C4-2B (cell line): ENCODE measurements around the gene NPRL2.

Experiments used
- H3K27ac ChIP-seq: fragments of 450-650 bp; 2 replicates; pipeline ENCODE4 v1.5.1; 2017
- ZFX ChIP-seq: fragments of 450-650 bp; IDR thresholded peaks from 2 replicates; pipeline ENCODE4 v1.6.1; 2017
- TF ChIP-seq, protein P1 (sequence below): fragments of 450-650 bp; conservative IDR thresholded peaks from 2 replicates; pipeline ENCODE4 v1.5.1; 2017; ENCODE audit warnings: mild to moderate bottlenecking

The NPRL2 gene

GRCh38 chr3:50331364-50331907, 19.1 kb downstream of the NPRL2 start:
- TF ChIP-seq, protein P1, sequence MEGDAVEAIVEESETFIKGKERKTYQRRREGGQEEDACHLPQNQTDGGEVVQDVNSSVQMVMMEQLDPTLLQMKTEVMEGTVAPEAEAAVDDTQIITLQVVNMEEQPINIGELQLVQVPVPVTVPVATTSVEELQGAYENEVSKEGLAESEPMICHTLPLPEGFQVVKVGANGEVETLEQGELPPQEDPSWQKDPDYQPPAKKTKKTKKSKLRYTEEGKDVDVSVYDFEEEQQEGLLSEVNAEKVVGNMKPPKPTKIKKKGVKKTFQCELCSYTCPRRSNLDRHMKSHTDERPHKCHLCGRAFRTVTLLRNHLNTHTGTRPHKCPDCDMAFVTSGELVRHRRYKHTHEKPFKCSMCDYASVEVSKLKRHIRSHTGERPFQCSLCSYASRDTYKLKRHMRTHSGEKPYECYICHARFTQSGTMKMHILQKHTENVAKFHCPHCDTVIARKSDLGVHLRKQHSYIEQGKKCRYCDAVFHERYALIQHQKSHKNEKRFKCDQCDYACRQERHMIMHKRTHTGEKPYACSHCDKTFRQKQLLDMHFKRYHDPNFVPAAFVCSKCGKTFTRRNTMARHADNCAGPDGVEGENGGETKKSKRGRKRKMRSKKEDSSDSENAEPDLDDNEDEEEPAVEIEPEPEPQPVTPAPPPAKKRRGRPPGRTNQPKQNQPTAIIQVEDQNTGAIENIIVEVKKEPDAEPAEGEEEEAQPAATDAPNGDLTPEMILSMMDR = no peak
- no peak for TF ChIP-seq ZFX
- H3K27ac ChIP-seq = no peak overlapping the region

DNA sequence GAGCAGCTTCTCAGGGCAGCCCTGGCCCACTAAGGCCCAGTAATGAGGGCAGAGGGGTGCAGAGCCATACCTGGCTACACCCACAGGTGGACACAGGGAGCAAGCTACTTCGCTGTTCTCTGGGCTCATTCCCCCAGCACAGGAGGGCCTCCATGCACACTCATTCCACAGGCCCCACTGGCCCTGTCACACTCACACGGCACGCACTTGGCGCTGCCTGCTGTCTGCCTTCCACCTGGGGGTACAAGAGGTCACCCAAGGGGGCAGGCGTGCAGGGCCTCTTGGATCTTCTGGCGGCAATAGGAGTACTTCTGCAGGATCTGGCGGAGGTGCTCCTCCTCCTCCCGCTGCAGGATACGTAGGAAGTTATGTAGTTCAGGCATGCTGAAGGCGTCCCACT, 20.2 kb downstream of the NPRL2 start:
- TF ChIP-seq, protein P1 = no peak
- no peak for TF ChIP-seq ZFX
- H3K27ac ChIP-seq = no peak overlapping the region

DNA sequence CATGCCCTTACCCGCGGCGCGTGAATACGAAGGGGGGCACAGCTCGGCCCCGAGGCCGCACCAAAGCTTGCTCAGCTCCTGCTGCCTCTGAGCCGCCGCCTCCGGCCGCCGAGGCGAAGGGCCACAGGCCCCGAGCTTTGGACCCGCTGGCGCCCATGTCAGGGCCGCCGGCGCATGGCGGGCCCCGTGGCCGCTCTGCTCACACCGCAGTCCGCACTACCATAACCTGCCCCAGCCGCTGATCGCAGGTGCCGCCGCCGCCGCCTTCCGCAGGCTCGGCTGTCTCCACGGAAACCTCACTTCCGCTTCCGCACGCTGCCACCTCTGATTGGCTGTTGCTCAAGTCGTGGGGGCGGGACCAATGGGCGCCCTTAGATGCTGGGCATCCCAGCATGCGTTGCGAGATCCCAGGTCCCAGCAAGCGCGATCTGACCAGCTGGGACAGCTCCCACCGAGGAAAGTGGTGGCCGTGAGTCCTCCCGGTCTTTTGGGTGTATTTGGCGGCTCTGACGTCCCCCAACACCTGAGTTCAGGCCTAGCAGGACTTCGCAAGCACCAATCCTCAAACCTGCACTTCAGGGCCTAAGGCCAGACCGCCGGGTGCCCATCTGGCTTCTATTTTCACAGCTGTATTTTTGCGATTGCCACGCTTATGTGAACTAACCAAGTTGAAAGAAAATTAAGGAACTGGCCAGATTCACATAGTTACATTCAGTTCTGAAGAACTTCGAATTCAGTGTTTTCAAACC, 22.5 kb downstream of the NPRL2 start, which contains the start of gene TUSC2:
Gene TUSC2 (minus strand): TSS at position 281 of the 749 bp plus-strand sequence. CDS start 124 bp downstream, at position 157.
- peak within 1 kb of the TSS; percentile 80 for H3K27ac ChIP-seq
- peak; percentile 40; the same call in 1 of the 2 replicates for TF ChIP-seq ZFX
- TF ChIP-seq, protein P1 = no peak

GRCh38 chr3:50327129-50327528, 23.4 kb downstream of the NPRL2 start:
- TF ChIP-seq, protein P1 = no peak
- TF ChIP-seq ZFX = no peak
- peak overlapping the region; percentile 80 for H3K27ac ChIP-seq

GRCh38 chr3:50326182-50326541, 24.4 kb downstream of the NPRL2 start:
- no peak overlapping the region for H3K27ac ChIP-seq
- TF ChIP-seq ZFX = no peak
- TF ChIP-seq, protein P1 = no peak

DNA sequence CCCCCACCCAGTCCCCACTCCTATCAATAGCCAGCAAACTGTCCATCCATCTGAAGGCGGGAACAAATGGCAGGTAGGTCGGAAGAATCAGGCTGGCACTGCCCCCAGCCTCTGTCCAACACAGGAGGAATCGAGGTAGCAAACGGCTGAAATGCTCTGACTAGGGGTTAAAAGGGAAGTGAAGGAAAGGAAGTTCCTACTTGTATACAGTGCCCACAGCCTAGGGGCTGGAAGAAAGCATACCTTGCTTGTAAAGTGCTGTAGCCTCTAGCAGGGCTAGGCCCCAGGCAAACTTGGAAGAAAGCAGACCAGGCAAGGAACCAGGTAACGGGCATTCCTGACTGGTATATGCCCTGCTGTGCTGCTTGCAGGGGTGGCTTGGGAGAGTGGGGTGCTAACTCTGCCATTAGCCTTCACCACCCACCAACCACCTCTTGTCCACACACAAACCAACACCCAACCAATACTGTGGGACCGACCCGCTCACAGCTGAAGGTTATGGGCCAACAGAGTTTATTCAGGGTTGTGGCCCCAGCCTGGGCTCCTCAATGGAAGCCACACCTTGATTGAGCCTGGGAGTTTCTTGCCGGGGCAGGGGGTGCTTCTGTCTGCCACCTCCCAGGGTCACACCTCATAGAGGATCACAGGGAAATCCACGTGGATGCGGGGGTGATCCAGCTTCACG, 24.9 kb downstream of the NPRL2 start:
- TF ChIP-seq ZFX = no peak
- TF ChIP-seq, protein P1 = no peak

GRCh38 chr3:50325113-50325480, 25.5 kb downstream of the NPRL2 start:
- H3K27ac ChIP-seq = no peak overlapping the region
- TF ChIP-seq, protein P1 = no peak
- no peak for TF ChIP-seq ZFX

More for the DNA sequence above, 24.9 kb downstream of the NPRL2 start:
- H3K27ac ChIP-seq = no peak overlapping the region
